GM21447 (cell line): ENCODE results near the gene RIC1.
A peak's percentile ranks its signal among the peaks of the same experiment; 100 is the strongest.
"Not testable (repeated sequence)": the region's sequence is repeated elsewhere in the genome, so short reads cannot be mapped to it uniquely, and the experiment has no call there.

Experiments used
- ATAC-seq: cut with Tn5 transposase; IDR thresholded peaks from one replicate; pipeline ENCODE4 v1.9.1; 2021; ENCODE audit not compliant: unreplicated experiment

Gene RIC1, protein sequence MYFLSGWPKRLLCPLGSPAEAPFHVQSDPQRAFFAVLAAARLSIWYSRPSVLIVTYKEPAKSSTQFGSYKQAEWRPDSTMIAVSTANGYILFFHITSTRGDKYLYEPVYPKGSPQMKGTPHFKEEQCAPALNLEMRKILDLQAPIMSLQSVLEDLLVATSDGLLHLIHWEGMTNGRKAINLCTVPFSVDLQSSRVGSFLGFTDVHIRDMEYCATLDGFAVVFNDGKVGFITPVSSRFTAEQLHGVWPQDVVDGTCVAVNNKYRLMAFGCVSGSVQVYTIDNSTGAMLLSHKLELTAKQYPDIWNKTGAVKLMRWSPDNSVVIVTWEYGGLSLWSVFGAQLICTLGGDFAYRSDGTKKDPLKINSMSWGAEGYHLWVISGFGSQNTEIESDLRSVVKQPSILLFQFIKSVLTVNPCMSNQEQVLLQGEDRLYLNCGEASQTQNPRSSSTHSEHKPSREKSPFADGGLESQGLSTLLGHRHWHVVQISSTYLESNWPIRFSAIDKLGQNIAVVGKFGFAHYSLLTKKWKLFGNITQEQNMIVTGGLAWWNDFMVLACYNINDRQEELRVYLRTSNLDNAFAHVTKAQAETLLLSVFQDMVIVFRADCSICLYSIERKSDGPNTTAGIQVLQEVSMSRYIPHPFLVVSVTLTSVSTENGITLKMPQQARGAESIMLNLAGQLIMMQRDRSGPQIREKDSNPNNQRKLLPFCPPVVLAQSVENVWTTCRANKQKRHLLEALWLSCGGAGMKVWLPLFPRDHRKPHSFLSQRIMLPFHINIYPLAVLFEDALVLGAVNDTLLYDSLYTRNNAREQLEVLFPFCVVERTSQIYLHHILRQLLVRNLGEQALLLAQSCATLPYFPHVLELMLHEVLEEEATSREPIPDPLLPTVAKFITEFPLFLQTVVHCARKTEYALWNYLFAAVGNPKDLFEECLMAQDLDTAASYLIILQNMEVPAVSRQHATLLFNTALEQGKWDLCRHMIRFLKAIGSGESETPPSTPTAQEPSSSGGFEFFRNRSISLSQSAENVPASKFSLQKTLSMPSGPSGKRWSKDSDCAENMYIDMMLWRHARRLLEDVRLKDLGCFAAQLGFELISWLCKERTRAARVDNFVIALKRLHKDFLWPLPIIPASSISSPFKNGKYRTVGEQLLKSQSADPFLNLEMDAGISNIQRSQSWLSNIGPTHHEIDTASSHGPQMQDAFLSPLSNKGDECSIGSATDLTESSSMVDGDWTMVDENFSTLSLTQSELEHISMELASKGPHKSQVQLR (N-terminal part only)

DNA sequence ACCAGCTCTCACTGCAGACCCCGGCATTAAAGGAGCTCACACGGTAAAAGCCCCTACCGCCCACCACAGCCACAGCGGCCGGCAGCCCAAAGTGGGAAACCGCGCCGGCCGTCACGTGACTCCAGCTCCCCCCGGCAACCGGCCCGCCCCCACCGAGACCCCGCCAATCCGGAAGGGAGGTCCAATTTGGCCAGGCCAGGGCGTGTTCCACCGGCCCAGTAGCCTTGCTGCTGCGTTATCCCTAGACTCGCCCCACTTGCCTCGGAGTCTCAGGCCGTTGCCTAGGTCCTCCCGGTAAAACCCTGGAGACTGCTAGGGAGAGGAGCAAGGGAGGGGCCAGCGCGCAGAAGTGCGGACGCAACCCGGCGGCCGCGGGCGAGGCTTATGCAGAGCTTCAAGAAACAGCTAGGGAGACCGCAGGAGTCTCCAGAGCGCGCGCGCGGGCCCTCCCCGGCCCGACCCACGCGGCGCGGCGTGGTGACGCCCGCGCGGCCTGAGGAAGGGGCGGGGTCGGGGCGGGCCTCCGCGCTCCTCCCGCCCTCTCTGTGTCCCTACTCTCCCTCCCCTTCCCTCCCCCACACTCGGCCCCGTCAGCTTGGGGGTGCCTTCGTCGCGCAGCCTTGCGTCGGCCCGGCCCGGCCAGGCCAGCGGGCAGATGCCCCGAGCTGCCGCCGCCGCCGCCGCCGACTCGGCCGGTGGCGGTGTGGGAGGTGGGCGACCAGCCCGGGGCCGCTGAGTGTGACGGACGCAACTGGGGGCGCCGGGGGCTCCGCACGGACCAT lies at the start of gene RIC1:
Gene RIC1, plus strand, starts transcription at position 578 of the 782 bp plus-strand sequence. Its CDS starts 203 bp downstream, at position 781.
- peak; percentile 44 for ATAC-seq

DNA sequence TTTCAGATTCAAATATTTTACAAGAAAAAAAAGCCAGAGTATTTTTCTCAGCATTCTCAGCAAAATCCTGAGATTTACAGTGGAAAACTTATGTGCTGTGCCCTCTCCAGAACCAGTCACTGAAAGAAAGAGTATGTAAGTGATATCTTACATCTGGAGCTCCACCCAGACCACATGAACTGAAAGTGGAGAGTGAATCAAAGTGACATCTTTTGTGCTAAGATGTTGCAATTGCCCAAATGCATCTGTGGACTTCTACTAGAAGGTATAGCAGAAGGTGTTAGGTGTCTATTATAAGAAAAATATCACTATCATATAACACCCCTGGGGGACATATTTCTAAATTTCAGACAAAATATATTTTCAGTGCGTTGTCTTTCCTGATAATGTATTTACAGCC lies 49.0 kb upstream of the RIC1 start:
- no peak for ATAC-seq

DNA sequence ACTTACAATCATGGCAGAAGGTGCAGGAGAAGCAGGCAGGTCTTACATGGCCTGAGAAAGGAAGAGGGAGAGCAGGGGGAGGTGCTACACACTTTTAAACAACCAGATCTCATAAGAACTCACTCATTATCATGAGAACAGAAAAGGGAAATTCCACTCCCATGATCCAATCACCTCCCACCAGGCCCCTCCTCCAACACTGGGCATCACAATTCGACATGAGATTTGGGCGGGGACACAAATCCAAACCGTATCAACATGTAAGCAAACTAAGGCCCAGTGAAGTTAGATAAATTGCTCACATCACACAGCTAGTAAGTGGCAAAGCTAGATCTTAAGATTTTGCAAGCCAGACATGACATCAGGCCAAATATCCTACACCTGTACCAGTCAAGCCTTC lies 48.3 kb upstream of the RIC1 start:
- ATAC-seq = no peak

DNA sequence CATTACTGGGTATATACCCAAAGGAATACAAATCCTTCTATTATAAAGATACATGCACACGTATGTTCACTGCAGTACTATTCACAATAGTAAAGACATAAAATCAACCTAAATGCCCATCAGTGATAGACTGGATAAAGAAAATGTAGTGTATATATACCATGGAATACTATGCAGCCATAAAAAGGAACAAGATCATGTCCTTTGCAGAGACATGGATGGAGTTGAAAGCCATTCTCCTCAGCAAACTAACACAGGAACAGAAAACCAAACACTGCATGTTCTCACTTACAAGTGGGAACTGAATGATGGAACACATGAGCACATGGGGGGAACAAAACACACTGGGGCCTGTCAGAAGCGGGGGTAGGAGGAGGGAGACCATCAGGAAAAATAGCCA lies 47.2 kb upstream of the RIC1 start:
- not testable (repeated sequence) for ATAC-seq

DNA sequence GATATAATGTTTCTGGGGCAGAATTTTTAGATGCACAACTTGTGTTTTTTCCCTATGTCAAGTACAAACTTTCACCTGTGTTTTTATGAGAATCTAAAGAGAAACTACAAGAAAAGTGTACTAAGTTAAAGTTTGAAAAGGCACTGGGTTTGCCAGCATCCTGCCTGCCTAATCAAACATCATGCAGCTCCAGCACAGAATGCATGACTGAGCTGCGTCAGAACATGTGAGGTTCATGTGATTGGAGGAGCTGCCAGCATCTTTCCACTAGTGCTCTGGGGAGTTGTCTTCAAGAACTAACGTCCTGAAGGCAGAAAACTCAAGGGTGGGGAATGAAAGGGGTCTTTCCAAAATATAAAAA lies 46.1 kb upstream of the RIC1 start:
- ATAC-seq = peak; percentile 43

DNA sequence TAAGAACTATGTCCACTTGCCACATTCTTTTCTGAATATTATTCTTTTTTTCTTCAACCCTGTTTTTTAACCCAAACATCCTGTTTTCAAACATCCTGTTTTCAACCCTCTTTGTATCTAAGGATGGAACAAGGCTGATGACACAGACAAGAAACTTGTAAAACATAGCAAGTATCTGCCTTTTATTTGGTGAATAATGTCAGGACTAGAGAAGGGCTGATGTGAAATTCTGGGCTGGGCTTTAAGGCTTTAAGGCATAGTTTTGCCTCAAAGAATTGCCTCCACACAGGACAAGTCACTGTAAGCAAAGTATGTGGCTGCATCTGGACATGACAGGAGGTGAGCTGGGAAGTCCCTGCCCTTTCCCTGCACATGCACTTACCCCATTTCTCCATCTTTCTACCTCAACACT lies 42.5 kb upstream of the RIC1 start:
- ATAC-seq = peak; percentile 30

DNA sequence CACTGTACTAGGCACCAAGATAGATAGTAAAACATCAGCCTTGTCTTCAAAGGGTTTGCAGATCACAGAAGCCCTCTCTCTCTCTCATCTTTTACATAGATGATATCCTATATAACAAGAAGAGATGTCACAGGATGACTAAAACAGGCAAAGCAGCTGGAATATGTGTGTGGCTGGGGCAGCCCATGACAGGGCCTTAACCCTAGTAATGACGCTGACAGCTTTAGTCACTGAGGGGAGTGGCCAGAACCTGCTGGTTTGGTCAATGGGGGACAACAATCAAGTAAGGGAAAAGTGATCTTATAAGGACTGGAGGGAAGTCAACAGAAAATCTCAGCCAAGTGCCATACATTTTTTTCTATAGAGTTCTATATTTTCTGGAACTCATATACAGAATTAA lies 41.9 kb upstream of the RIC1 start:
- no peak for ATAC-seq

DNA sequence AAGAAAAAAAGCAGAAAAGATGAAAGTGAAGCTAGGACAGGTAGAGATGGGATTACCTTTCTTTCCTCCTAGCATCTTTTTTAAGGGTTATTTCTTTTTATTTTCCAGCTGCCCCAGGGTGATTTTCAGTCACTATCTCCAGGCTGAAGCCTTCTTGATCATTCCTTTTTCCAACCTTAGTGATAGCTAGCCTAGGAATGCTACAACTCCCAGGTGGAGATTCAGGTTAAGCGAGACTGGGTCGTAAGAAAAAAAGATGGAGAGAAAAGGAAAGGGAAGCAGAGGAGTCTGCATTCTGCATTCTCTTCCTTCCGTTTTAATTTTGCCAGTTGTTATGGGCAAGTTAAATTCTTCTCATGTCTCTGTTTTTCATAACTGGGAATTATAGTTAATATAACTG lies 36.7 kb upstream of the RIC1 start:
- no peak for ATAC-seq

DNA sequence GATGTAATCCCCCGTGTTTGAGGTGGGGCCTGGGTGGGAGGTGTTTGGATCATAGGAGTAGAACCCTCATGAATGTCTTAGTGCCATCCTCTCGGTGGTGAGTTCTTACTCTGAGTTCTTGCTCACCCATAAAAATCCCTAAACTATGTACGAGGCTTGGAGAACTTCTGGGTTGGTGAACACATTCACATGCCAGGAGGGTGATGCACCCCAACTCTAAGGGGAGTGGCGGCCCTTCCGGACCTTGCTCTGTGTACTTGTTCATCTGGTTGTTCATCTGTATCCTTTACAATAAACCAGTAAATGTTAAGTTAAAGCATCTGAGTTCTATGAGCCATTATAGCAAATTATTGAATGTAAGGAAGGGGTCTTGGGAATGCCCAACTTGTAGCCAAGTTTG lies 36.0 kb upstream of the RIC1 start:
- ATAC-seq = no peak

DNA sequence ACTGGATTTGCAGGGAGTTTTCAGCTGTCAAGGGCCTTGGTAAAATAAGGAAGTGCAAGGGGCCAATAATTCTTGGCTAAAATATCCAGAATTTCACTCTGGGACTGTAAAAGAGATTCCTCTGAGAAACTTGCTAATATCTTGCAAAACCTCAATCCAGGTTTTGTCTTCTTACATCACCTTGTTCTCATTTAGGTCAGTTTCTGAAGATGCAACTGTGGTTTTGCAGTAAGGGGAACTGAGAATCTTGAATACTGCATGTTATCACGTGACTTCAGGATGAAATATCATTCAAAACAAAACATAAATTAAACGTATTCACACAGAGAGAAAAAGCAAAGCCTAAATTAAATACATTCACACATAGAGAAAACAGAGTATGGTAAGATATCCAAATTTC lies 35.0 kb upstream of the RIC1 start:
- peak; percentile 59 for ATAC-seq

DNA sequence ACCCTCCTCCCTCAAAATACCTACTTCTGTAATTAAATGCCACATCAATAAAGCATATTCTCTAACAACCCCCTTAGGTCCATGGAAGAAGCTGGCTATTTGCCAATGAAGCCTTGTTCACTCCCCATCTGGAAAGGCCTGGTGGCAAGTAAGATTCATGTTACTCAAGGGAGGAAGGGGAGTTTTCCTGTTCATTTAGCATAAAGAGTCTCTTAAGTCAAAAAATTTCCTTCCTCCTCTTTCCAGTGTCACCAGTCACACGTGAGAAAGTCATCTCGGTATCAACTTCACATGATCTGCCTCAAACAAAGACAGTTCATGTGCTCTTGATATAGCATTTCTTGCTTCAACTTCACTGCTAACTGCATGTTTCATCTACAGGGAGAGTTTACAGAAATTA lies 32.7 kb upstream of the RIC1 start:
- no peak for ATAC-seq

DNA sequence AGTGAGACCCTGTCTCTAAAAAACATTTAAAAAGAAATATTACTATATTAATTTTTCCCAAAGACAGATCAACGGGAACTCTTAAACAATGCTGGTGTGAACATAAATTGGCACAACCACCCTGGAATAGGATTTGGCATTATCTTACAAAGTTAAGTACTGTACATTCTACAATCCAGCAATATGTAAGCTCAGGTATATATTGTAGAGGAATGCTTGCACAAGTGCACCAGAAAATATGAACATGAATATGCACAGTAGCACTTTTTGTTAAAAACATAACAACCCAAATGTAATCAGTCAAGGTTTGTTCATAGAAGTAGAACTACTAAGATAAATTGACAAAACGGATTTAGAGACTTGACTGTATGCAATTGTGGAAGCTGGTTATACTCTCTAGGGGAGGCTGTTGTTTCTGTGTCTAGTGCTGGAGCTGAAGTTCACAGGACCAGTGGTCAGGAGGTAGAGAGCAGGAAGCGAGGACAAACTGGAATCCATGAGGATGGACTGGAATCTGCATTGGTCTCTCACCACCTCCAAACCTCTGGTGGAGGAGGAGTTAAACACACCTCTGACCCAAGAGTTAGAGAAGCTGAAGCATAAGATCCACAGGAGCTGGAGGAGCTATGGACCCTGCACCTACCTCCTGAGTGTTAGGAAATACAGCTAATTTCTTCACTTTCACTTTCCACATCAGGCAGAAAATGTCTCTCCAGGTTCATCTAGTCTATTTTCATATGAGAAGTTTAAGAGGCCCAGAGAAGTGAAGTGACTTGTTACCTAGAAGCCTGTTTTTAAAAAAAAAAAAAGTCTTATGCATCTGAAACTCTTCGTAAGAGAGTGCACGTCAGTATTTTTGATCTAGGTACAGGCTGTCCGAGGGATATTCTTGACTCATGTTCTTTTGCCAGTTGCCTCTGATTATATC lies 20.3 kb upstream of the RIC1 start:
- peak; percentile 64 for ATAC-seq

DNA sequence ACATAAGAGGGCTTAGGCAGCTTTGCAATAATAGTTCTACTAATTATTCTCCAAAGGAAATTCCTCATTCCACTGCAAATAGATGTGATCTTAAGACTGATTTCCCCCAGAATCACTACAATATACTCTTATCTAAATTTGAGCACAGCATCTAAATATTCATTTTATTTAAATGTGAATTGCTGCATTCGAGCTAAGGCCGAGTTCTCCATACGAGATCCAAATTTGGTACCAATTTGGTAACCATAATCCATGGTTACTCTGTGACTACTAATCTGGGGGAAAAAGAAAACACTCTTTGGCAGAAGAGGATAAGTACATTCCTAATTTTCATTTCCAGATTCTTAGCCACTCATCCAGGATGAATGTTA lies 19.7 kb upstream of the RIC1 start:
- no peak for ATAC-seq

DNA sequence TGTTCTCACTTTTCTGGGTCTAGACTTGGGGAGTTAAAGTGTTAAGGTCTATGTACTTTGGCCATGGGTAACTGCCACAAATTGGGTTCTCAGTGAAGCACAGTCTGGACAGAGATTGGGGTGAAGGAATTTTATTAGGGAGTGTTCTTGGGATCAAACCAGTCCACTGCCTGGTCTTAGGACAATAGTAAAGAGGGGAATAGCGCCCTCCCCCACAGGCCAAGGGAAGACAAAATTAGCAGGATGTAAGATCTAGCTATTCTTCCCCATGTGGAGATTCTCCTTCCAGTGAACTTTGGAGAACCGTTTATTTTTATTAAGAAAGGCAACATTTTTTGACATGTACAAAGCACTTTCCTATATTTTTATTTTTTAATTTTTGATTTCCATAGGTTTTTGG lies 18.4 kb upstream of the RIC1 start:
- no peak for ATAC-seq

DNA sequence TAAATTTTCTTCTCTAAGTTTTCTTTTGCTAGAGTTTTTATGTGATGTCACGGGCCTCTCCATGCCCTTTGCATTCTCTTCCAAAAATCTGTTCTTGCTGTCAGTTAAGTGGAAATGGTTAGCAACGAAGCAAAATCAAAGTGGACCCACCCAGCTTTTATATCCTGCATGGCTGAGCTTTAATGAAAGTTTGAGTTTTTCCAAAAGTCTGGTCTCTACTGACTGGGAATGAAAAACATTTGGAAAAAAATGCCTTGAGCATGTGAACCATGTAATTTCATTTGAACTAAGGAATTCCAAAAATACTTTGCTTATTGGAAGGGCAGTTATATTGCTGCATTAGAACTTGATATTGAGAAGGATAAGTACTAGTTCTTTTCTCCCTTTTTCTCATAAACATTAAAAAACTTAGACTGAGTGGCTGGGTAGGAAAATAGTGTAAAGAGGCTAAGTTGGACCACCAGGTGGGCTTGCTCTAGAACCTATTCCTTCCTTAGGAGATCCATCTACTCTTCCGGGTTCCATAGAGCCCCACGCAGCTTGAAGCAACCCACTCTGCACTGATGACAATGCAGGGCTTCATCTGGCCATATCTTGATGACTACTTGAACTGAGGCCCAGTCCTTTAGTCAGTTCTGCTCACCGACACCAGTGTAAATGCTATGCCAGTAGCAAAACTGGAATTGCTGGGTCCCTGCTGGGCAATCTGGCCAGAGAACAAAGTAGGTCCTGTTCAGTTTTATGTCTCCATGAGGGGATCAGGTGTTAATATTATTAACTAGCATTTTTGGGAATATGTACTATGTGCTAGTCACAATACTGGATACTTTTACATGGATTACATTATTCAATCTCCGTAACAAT lies 17.4 kb upstream of the RIC1 start:
- no peak for ATAC-seq

DNA sequence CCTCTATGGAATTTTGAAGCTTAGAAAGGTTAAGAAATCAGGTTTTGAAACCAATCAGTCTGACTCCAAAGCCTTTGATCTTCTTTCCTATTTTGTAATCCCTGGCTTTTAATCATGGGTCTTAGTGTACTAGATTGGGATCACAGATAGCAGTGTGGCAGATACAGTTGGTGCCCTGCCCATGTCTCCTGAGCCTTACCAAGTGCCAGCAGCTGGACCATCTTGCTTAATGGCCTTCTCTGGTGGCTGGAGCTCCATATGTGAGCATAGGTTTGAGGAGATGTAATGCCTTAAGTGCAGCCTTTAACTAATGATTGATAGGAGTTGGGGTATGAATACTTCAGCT lies 16.7 kb upstream of the RIC1 start:
- no peak for ATAC-seq

DNA sequence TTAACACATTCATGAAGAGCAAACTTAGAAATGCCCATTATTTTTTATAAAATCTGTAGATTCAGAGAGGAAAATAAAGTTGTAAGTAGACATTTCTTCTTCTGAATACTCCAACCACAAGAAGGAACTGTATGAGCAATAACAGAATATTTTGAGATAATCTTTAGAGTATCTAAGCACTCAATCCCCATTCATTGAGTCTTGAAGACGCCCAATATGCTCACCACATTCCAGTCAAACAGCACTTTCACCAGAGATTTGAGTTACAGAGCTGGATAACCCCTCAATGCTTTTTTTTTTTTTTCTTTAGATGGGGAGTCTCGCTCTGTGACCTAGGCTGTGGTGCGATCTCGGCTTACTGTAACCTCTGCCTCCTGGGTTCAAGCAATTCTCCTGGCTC lies 14.7 kb upstream of the RIC1 start:
- ATAC-seq = no peak

DNA sequence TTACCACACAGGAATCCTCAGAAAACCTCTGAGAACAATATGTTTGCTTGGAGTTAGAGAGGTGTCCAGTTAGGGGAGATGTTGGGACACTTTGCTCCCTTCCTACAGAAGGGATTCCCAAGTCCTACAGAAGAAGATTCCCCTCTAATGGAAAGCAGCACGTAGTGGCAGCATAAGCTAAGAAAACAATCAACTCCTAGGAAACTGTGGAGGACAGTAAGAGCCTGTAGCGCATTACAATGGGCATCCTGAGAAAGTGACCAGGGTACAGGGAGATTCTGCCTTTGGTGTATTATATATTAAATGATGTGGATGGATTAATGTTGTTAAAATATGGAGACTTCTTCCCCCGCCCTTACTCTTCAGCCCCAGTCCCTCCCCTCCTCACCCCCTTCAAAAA lies 13.9 kb upstream of the RIC1 start:
- no peak for ATAC-seq

DNA sequence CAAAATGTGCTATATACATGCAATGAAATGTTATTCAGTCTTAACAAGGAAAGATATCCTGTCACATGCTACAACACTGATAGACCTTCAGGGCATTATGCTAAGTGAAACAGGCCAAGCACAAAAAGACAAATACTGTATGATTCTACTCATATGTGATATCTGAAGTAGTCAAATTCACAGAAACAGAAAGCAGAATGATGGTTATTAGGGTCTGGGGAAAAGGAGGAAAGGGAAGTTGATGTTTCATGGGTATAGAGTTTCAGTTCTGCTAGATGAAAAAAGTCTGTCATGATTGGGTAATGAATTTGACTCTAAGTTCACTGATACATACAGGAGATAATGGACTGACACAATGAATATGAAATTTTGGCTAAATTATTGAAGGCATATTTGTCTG lies 11.2 kb upstream of the RIC1 start:
- ATAC-seq = peak; percentile 92
